HG03064 (cell line): ENCODE measurements around the gene BABAM1.

Experiments used
- ATAC-seq: cut with Tn5 transposase; IDR thresholded peaks from one replicate; pipeline ENCODE4 v1.9.1; 2021; ENCODE audit warnings: low read depth; ENCODE audit not compliant: unreplicated experiment

Gene BABAM1

DNA sequence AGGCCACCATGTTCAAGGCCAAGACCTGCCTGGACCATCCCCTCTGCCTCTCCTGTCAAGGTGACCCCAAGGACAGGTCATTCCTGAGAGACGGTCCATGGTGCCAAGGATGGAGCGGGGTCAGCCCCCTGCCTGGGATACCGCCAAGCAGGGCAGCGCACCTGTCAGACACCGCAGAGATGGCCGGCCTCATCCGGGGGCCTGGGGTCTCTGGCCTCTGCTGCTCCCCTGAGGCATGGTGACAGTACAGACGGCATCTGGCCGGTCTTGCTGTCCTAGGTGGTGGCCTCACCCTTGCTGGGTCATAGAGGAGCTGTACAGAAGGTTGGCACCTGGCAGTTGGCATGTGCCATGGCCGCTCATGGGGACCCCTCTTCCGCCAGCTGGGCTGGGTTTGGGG is 53.2 kb downstream of the BABAM1 start:
- ATAC-seq, result no peak

DNA sequence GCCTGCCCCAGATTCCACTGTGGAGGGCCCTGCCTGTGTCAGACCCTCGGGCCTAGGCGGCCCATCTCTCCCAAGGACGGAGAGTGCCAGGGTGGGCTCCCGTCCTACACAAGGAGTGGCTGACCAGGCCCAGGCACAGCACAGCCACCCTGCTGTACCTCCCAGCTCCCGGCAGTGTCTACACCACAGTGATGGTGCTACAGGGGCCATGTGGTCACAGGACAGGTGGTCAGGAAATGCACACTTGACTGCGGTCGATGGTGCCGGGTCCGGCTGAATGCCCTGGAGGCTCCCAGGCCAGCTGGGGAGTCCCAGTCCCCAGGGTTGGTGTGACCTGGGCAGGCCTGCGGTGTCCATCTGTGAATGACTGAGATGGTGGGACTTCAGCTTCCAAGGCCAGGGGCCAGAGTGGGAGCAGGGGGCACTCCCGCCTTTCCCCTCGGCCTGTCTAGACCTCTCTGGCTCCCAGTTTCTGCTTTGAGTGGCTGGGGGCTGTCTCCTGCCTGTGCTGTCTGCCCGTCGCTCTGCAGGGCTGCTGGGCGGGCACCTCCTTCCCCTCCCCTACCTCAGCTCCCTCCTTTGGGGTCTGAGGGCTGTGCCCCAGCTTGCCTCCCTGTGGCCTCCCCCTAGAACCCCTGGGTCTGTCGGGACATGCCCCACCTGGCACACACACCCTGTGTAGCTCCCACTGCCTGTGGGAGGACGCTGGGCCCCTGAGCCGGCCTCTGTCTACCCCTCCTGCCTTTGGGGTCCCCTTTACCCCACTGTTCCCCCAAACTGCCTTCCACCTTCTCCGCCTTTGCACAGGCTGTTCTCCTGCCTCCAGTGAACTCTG is 54.6 kb downstream of the BABAM1 start:
- no peak for ATAC-seq

DNA sequence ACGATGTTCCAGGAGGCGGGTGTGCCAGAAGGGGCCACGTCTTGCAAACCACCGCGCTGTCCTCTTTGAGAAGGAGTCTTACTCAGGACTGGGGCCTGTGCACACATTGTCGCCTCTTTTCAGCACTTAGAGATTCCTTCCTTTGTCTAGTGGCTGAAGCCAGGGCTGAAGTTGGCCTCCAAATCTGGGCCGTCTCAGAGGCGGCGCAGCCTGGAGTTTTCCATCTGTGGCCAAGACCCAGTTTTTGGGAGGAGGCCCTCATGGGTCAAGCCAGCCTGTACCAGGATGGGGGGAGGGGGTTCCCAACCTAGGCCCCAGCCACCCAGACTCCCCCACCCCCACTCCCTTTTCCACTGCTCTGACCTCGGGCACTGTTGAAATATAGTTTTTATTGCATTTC is 55.6 kb downstream of the BABAM1 start:
- no peak for ATAC-seq

DNA sequence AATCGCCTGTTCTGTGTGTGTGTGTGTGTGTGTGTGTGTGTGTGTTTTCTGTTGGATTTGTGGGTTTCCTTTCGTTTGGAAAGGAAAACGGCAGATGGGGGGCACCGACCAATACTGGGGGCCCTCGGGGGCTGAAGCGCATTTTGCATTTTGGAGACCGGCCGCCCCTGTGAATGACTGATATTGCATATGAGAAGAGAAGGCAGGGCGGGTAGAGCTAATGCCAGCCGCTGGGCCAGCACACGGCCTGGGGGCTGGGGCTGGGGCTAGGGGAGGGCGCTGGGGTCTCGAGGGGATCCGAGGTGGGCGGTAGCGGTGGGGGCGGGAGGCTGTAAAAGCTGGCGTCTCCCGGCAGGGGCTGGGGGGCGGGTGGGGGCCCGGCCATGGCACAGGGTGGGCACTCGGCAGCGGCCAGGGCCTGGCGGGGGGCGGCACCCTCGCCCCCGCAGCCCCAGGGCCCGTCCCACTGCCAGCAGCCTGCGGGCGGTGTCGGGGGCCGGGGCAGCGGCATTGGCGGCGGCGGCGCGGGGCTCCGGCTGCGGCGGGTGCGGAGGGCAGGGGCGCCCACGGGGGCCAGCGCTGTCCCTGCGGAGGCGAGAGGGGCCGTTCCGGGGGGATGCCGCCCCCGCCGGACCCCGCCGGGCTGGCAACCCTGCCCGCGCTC is 56.2 kb downstream of the BABAM1 start:
- ATAC-seq, result no peak

DNA sequence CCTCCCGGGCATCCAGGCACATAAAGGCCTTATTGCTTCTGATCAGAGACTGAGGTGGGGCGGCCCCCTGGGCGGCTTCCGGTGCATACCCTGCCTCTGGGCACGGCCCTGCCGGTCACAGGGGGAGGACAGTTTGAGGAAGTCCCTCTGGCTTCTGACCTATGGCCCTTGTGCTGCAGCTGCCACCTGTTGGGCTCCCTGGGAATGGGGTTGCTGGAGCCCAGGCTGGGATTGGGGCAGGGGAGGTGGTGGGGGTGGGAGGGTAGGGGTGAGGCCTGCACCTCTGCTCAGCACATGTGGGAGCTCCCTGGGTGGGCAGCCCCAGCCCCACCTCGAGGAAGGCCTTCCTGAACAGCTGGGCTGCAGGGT is 56.7 kb downstream of the BABAM1 start:
- ATAC-seq, result no peak

DNA sequence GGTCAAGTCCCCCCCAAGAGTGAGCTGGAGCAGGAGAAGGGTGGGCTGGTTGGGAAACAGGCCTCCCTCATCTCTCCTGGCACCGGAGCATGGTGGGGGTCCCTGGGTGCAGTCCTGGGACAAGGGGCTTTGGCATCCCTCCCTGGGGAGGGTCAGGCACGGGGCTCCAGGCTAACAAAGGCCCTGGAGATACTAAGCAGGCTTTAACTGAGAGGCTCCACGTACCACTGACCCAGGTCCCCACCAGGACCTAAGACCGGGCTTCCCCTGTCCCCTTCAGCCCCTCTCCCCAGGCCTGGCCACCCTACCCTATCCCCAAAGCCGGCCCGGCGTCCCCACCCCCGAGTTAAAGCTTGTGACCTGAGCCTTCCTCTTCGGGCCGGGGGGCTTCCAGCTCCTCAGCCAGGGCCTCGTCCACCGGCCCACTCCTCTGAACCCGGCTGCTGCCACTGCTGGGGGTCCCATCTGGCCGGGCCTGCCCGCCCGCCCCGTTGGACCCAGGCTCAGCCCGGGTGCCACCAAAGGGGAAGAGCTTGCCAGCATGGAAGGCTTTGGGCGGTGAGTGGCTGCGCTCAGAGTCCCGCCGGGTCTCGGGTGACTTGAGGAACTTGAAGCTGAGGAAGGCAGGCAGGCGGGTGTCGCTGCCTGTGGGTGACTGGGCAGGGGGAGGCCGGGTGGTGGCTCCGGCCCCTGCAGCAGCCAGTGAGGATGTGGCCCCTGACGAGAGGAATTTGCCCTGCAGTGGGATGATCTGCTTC is 57.3 kb downstream of the BABAM1 start:
- ATAC-seq, result no peak

DNA sequence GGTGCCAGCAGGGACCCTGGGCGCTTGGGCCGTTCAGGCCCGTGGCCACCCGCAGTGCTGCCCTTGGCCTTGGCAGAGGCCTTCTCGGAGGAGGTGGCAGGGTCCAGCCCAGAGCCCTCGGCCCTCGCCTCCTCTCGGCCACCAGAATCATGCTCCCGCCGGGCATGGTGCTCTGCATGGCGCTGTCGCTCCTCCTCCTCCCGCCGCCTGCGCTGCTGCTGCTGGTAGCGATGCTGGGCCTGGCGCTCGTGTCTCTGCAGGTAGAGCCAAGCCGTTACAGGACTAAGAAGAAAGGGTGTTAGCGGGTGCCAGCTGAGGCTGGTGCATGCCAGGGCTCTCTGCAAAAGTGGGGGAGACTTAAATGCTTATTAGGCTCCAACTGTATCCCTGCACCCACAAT is 57.9 kb downstream of the BABAM1 start:
- ATAC-seq, result no peak

DNA sequence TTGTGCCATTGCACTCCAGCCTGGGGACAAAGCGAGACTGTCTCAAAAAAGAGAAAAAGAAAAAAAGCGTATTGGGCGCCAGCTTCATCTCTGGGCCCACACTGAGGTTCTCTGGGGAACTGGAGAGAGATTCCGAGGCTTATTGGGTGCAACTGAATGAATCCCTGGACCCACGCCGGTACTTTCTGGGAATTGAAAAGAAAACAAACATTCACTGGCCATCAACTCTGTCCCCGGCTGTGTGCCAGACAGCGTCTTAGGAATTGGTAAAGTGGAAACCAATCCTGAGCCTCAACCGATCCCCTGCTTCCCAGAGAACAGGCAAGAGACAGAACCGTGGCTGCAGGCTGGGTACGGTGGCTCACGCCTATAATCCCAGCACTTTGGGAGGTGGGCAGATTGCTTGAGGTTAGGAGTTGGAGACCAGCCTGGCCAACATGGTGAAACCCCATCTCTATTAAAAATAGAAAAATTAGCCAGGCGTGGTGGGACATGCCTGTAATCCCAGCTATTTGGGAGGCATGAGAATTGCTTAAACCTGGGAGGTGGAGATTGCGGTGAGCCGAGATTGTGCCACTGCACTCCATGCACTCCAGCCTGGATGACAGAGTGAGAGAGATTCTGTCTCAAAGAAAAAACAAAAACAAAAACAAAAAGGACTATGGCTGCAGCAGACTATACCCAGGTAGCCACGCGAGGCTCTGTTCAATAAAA is 58.8 kb downstream of the BABAM1 start:
- no peak for ATAC-seq

DNA sequence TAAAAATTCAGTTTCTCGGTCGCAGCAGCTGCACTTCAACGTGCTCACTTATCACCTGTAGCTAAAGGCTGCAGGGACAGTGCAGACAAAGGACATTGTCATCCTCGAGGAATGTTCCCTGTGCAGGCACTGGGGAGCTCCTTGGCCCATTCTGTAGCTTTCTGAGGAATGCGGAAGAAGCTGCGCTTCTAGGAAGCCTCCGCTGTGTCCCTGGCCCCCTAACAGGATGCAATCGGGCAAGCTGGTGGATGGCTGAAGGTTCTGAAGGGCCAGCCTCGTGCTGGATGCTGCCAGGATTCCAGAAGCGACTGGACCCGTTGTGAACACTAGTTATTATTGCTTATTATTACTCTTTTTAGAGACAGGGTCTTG is 59.3 kb downstream of the BABAM1 start:
- ATAC-seq, result no peak

DNA sequence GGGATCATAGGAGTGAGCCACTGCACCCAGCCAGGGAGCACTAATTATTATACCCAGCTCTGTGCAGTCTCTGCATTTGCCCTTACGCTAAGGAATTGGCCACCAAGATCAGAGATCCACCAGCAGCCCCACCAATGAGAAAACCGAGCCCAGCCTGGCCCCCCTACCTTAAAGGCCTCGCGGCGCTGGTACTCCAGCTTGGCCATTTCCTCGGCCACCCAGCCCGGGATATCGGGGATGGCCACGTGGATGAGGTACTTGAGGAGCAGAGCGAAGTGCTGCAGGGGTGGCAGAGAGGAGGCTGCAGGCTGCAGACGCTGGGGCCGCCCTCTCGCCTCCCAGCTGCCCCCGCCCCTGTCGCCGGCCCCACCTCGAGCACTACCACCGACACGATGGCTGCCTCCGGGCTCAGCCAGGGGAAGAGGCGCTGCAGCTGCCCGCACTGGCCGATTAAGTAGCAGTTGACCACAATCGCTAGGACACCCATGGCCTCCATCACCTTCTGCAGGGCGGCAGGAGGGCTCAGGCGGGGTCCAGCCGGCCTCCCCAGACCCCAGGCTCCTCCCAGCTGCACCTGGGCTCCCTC is 59.9 kb downstream of the BABAM1 start:
- ATAC-seq, result no peak

DNA sequence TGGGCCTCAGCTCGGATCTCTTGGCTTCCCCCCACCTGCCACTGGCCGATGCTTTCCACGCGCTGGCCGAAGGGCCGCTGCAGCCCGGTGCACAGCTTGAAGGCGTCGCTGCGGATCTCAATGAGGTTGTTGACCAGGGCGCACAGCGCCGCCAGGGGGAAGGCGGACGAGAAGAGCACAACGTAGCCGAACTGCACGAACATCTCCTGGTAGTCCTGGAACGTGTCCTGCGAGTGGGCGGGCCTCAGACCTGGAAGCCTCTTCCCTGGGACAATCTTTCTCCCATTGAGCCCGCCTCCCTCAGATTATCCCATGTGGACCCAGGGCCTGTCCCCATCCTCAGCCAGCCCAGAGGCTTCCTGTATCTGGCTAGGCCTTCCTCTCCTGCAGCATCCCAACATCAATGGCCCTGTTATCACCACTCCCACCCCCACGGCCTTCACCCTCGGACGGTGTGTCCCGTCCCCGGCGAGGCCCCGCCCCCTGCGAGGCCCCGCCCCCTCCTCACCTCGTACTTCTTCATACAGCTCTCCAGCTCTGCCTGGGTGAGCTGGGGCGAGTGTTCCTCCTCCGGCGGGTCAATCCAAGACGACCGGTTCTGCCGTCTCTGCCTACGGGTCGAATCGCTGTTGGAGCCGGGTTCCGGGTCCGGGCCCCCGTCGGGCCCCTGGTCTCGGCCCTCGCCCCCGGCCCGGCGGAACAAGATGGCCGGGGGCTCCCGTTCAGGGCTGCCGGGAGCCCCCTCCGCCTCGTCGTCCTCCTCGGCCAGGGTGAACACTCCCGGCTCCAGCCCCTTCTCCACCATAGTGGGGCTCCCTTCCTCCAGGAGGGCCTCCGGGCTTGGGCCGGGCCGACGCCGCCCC is 60.6 kb downstream of the BABAM1 start:
- no peak for ATAC-seq
